ENCODE data around the gene LILRA6.
"Not testable (repeated sequence)": the region's sequence is repeated elsewhere in the genome, so short reads cannot be mapped to it uniquely, and the experiment has no call there.

The LILRA6 gene

DNA sequence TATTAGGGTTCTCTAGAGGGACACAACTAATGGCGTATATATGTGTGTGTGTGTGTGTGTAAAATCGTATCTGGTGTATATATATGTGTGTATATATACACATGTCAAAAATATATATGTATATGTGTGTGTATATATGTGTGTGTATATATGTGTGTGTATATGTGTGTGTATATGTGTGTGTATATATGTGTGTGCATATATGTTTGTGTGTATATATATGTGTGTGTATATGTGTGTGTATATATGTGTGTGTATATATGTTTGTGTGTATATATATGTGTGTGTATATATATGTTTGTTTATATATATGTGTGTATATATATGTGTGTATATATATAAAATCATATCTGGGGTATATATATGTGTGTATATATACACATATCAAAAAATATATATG, 19.9 kb upstream of the LILRA6 start:
- no peak for DNase-seq (ENCODE audit: low read depth)

DNA sequence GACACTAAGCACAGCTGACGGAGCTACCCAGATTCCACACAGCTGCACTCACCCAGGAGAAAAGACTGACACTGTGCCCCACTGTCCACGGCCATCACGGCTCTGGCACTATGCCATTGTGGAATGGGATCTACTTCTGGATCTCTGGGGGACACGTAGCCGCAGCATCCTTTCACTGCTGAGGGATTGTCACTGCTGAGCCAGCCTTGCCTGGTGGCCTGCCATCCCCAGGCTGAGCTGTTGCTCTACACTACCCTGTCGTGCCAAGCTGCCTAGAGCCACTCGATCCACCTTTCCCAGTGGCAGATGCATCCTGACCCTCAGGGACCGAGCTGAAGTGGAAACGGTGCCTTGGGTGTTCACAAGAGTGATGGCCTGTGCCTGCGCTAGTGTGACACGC, 19.5 kb upstream of the LILRA6 start:
- no peak for DNase-seq (ENCODE audit: low read depth)

DNA sequence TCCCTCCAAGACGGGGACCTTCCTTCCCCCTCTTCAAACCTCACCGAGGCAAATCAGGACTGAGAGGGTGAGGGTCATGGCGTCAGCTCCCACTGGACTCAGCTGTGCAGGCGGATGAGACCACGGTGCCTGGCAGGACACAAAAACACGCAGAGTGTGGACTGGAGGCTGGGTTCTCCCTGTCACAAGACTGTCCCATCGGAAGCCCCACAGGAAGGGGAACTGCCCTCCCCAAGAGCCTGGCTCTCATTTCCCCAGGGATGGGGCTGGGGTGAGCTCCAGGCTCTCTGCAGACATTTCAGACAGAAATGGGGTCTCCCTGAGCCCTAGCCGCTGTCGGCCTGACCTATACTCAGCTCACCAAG, 14.5 kb upstream of the LILRA6 start, which contains the start of gene LILRB5:
LILRB5 (minus strand) TSS at position 158 of the 365 bp plus-strand sequence; CDS start at position 78, 80 bp downstream.
- no peak for DNase-seq (ENCODE audit: low read depth)

DNA sequence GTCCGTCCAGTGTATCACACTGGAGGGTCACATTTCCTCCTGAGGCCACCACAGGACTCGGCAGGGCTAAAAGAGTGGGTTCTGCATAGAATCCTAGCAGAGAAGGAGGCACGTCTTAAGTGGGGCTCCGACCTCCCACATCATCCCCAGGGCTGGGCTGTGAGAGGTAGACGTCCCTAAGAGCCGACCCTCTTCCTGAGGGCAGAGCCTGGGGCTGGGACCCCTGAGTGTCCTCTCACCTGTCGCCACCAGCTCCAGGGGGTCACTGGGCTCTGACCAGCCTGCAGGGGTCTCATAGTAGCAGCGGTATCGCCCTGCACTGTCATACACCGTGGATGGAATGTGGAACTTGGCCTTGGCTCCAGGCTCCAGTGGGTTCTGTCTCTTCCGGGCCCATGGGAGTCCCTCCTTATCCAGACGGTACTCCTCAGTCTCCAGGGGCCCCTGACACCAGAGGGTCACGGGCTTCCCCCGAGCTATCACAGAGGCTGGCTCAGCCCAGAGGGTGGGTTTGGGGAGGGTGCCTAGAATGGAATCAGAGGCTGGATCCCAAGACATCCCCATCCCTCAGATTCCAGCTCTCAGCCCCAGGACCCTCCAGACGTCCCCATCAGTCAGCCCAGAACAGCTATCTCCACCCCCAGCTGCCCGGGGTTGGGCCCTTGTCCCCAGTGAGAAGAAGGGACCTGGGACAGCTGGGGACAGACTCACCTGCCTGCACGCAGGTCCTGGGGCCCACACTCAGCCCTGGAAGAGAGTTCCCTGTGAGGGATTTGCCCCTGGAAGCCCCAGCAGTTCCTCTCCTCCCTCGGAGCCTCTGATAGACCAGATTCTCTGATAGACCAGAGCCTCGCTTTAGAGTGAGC, 13.9 kb upstream of the LILRA6 start:
- DNase-seq (ENCODE audit: low read depth), result no peak

DNA sequence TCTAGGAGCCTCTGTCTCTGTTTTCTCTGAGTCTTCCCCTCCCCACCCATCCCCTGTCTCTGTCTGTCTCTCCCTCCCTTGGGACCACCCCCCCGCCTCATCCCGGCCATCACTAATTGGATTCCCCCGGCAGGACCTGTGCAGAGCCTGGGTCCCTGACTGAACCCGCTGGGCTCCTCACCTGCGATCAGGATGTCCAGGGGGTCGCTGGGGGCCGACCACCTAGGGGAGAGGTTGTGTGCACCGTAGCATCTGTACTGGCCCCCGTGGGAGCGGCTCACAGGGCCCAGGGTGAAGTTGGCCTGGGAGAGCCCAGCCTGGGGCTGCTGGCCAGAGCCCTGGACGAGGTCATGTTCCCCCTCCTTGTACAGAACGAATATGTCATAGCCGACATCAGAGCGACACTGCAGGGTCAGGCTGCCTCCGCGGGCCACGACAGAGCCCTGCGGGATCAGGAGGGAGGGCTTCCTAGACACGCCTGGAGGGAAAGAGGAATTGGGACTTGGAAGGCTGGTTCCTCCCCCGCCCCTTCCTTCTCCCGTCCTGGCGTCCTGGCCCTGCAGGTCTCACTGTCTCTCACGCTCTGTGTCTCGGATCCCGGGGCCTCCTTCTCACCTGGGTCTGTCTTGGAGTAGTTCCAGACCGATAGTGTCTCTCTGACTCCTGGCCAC, 12.7 kb upstream of the LILRA6 start:
- DNase-seq (ENCODE audit: low read depth), result no peak

DNA sequence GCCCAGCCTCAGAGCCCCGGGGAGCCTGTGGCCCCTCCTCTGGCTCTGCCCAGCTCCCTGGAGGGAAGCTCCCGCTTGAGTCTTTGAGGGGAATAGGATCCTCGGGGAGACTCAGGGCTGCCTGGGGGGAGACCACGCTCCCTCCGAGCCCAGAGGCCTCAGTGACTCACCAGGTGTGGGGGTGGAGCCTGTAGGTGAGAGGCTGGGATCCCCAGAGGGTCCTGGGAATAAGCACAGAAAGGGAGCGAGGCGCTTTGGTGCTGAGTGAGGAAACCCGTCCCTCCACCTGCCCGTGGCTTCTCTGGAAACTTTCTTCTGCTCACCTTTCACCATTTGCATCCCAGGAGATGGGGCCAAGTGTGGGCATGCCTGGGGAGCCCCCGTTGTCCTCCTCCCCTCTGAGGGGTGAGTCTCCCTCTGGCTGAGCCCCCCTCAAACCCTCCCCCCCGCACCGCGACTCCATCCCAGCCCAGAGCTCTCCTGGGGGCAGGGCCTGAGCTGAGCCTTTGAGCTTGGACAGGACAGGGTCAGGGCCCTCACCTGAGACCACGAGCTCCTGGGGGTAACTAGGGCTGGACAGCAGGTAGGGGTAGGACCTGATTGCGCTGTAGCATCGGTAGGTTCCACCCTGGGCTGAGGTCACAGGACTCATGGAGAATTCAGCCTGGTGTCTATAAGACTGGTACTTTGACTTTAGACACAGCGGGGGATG, 11.8 kb upstream of the LILRA6 start:
- no peak for DNase-seq (ENCODE audit: low read depth)

DNA sequence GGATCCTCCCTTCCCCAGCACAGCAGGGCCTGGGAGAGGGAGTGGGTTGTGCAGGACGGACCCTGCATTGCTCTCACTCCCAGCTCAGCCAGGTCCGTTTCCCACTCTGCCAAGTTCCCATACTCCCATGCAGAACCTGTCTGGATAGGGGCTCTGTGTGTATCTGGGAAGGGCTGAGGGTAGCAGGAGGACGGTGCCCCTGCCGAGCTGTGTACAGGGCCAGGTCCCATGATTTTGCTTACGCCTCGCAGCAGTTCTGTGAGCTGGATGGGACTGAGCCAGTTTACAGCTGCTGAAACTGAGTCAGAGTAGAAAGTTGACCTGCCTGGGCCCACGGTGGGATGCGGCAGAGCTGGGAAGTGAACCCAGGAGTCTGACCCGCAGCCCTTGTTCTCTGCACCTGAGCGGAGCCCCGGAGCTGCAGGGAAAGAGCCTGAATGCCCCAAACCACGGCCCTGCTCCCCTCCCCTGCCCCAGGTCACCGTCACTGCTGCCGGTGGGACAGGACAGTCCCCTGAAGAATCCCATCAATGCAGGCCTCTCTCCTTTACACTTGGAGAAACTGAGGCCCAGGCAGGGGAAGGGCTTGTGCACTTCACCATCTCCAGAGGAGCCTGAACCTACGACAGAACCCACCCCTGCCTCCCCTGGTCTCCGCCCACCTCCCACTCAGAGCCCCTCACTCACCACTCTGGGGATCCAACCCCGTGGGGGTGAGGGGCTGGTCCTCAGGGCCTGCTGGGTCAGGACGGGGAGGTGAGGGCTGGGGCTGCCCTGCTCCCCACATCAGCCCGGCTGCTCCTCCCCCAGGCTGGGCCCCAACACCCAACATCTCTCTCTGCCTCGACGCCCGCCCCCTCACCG, 11.0 kb upstream of the LILRA6 start:
- DNase-seq (ENCODE audit: low read depth), result no peak

DNA sequence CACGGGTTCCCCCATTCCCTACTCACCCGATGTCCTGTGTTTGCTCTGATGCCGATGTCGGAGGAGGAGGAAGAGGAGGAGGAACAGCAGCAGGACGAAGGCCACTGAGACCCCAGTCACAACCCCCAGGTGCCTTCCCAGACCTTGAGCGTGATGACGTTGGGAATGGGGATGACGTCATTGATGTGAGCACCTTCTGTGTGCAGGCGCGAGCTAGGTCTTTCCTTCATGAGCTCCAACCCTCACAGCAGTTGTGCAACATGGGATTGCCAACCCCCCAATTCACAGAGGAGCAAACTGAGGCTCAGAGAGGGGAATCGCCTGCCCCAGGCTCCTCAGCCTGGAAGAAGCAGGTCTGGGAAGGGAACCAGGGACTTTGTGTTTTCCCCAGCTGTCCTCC, 10.3 kb upstream of the LILRA6 start:
- no peak for DNase-seq (ENCODE audit: low read depth)

DNA sequence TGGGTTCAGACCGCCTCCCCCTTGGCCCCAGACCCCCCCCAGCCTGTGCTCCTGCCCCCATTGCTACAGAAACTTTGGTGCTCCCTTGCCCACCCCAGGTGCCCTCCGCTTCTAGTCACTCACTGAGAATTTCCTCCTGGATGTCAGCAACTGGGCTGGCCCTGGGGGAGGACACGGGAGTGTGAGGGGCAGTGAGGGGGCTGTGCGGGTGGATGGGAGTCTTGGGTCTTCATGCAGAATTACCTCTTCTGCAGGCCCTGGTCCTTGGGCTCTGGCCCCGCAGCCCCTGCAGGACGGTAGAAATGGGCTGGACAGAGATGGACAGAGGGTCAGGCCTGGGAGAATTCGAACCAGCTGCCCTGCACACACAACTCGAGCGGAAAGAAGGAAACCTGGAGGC, 9.7 kb upstream of the LILRA6 start:
- DNase-seq (ENCODE audit: low read depth), result no peak

DNA sequence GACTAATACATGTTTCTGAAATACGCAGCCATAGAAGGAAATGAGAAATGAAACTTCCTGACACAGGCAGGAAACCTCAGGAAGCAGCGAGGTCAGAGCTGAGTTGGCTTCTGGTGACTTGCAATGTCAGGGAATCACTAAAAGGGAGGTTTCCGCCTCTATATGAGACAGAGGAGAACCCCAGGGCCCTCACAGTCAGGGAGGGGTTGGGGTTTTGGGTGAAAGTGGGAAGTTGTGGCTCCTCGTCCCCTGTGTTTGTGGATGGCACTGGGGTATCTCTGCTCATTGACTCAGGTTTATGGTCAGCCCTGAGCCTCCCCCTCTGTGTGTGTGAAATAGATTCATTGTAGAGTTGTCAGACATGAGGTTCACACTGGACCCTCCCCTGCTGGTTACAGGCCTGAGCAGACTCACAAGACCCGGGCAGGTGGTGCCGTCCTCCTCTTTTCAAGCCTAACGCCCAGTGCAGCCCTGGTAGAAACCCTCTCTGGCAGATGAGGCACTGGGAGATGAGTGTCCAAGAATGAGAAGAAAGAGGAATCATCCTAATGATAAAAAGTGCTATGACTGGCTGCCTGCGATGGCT, 5.5 kb upstream of the LILRA6 start:
- no peak for DNase-seq (ENCODE audit: low read depth)

DNA sequence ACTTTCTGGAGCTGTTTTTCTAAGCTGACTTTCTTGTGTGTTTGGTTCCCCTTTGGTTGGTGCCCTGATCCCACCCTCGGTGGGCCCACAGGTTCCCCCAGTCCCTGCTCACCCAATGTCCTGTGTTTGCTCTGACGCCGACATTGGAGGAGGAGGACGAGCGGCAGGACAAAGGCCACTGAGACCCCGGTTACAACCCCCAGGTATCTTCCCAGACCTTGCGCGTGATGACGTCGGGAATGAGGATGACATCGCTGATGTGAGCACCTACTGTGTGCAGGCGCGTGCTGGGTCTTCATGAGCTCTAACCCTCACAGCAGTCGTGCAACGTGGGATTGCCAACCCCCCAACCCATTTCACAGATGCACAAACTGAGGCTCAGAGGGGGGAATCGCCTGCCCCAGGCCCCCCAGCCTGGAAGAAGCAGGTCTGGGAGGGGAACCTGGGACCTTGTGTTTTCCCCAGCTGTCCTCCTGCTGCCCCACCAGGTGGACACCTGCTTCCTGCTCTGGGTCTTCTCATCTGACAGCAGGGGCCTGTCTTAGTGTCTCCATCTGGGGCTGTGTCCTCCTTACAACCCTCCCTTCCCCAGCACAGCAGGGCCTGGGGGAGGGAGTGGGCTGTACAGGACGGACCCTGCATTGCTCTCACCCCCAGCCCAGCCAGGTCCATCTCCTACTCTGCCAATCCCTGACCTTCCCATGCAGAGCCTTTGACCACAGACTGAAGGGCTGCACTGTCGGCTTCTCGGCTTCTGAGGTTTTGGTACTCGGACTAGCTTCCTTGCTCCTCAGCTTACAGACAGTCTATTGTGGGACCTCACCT, 4.7 kb upstream of the LILRA6 start:
- no peak for DNase-seq (ENCODE audit: low read depth)

DNA sequence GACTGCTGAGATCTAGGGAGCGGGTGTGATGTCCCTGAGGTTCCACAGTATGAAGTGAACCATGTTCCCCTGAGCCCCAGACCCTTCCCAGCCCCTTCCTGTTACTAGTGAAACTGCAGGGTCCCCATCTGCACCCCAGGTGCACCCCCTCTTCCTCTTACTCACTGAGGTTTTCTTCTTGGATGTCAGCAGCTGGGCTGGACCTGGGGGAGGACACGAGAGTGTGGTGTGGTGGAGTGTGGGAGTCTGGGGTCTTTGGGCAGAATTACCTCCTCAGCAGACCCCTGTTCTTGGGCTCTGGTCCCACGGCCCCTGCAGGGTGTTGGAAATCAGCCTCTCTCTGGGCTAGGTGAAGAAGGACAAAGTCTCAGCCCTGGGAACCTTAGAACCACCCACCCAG, 3.3 kb upstream of the LILRA6 start:
- DNase-seq (ENCODE audit: low read depth), result no peak

DNA sequence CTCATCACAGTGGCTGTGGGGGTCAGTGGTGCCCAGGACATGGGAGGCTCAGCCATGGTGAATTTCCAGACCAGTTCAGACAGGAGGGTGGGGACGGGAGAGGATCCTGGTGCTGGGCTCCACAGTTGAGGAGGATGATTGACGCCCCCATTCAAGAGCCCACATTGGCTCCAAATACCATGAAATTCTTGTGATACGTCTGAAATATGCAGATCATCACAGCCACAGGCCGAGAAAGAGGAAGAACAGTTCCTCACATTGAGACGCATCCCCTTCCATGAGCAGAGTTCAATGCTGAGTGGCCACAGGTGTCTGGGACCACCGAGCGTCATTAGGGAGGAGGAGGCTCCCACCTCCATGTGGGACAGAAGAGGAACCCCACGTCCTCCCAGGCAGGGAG, 1.2 kb upstream of the LILRA6 start:
- not testable (repeated sequence) for DNase-seq (ENCODE audit: low read depth)

DNA sequence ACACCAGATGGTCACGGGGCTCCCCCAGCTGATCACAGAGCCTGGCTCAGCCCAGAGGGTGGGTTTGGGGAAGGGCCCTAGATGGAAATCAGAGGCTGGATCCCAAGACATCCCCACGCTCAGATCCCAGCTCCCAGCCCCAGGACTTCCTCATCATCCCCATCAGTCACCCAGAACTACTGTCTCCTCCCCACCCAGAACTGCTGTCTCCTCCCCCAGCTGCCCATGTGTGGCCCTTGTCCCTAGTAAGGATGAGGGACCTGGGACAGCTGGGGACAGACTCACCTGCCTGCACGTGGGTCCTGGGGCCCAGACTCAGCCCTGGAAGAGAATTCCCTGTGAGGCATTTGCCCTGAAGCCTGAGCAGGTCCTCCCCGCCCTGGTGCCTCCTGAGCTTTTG, 356 bp downstream of the LILRA6 start:
- DNase-seq (ENCODE audit: low read depth), result not testable (repeated sequence)

DNA sequence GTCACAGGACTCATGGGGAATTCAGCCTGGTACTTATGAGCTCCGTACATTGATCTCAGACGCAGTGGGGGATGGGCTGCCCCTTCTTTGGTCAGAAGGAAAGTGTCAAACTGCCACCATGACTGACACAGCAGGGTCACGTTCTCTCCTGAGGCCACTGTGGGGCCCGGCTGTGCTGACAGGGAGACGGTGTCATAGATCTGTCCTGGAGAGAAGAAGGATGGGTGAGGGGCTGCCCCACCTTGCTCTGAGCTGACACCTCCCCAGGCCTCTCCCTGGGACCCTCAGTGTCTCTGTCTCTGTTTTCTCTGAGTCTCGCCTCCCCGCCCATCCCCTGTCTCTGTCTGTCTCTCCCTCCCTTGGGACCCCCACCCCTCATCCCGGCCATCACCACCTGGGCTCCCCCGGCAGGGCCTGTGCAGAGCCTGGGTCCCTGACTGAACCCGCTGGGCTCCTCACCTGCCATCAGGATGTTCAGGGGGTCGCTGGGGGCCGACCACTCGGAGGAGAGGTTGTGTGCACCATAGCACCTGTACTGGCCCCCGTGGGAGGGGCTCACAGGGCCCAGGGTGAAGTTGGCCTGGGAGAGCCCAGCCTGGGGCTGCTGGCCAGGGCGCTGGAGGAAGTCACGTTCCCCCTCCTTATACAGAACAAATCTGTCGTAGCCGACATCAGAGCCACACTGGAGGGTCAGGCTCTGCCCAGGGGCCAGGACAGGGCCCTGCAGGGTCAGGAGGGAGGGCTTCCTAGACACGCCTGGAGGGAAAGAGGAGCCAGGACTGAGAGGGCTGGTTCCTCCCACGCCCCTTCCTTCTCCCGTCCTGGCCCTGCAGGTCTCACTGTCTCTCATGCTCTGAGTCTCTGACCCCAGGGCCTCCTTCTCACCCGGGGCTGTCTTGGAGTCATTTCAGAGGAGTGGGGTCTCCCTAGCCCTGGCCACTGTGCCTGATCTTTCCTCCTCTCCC, 1.9 kb downstream of the LILRA6 start:
- DNase-seq (ENCODE audit: low read depth), result not testable (repeated sequence)

DNA sequence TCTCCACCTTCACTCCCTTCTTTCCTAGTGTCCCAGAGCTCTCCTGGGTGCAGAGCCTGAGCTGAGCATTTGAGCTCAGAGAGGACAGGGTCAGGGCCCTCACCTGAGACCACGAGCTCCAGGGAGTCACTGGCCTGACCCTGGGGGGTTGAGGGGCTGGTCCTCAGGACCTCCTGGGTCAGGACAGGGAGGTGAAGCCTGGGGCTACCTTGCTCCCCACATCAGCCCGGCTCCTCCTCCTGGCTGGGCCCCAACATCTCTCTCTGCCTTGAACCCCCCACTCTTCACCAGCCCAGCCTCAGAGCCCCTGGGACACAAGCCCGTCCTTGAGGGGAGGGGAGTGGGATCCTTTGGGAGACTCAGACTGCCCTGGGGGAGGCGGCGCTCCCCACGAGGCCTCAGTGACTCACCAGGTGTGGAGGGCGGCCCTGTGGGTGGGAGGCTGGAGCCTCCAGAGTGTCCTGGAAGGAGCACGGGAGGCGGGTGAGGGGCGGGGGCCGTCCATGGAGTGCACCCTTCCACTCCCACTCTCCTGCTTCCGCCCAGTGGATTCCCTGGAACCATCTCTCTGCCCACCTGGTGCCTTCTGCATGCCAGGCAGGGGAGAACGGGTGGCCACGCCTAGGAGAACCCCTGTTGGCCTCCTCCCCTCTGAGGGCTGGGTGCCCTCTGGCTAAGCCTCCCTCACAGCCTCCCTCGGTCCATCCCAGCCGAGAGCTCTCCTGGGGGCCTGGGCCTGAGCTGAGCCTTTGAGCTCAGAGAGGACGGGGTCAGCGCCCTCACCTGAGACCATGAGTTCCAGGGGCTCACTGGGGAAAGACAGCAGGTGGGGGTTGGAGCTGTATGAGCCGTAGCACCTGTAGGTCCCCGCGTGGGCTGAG, 2.9 kb downstream of the LILRA6 start:
- DNase-seq (ENCODE audit: low read depth), result not testable (repeated sequence)

DNA sequence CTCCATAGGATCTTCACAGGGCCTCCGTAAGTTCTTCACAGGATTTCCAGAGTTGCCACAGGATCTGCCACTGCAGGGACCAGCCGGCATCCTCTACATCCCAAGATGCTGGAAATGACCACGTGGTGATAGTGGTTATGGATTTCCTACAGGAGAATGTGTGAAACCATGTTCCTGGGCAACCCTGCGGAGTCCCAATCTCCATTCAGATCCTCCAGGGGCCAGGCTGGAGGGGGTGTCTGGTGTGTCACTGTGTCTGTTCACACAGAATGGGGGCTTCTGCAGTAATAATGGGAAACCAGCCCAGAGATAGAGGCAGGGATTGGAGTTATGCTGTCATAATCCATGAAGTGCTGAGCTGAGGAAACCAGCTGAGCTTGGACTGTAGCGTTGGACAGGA, 8.6 kb downstream of the LILRA6 start:
- DNase-seq (ENCODE audit: low read depth), result no peak

Data from stimulated activated CD8-positive, alpha-beta memory T cell treated with anti-CD3 and anti-CD28 coated beads, Interleukin-12 subunit alpha, Interleukin-12 subunit beta, amount 100 ng/mL, for 1 hour (primary cell).